ENCODE data around the gene ADARB2. TPM values are rescaled to one million over a fixed set of nuclear protein-coding genes. Genes with fewer than 3 reads are reported as not detected.
A peak's percentile ranks its signal among the peaks of the same experiment; 100 is the strongest.

ADARB2 gene
- polyA plus RNA-seq, 6 donors from 2014 or later: 0.10 to 0.12 TPM; not detected in 4

DNA sequence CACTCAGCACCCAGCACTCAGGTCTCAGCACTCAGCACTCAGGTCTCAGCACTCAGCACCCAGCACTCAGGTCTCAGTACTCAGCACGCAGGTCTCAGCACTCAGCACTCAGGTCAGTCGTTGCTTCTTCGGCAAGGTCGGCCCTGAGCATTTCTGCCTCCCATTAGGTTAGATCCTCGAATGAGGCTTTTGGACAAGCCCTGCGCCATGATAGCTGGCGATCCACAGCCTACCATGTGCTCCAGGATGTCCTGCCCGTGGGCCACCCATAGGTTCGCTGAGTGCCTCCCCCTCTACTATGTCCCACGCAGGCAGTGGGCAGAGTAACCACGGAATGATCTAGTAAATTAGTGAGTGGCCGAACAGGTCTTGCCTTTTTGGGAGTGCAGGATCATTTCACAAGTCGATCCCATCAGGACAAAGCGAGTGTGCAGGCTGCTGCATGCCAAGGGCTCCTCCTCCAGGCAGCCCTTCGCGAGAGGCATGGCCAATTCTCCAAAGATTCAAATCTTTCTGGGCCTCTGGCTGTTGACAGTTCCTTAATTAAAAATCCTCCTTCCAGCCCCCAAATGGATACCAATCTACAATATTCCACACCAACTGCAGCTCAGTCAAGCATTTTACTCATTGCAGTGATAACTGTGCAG lies 206.3 kb downstream of the ADARB2 start:
- no peak for ATAC-seq (ENCODE audit: low read depth in 2 of 2)
- Mint-ChIP-seq H3K9me3 (peaks cover 0 to 2% (median 0%) of the 10 kb centered on the region in 7 donors), H3K36me3 (peaks cover 0 to 16% of the 10 kb centered on the region in 2 donors)

DNA sequence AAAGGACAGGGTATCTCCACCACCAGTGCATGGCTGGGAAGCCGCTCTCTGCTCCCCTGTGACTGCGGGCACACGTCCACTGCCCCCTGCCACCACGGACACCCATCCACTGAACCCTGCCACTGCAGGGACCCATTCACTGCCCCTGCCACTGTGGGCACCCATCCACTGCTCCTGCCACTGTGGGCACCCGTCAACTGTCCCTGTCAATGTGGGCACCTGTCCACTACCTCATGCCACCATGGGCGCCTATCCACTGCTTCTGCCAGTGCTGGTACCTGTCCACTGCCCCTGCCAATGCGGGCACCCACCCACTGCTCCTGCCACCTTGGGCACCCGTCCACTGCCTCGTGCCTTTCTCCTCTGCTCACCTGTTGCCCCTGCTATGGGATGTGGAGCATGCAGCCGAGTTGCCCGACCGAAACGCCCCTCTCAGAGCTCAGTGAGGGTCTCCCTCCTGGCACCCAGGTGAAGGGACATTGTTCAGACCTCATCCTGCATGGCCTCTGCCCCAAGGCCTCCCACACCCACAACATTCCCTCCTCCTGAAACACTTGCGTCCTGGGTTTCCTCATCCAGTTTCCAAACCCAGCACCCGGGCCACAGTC lies 207.4 kb downstream of the ADARB2 start:
- peak overlapping the region in 2 of 6 donors; percentile 49 to 76 for H3K27ac Mint-ChIP-seq
- DNase-seq: no peak
- peaks cover 8 to 29% (median 23%) of the 10 kb centered on the region in 3 donors for H3K4me1 Mint-ChIP-seq
- H3K36me3 Mint-ChIP-seq: peaks cover 0 to 16% of the 10 kb centered on the region in 2 donors
- ATAC-seq (ENCODE audit: low read depth in 2 of 2): no peak
- H3K27me3 Mint-ChIP-seq: peaks cover 17 to 51% (median 47%) of the 10 kb centered on the region in 3 donors
- H3K9me3 Mint-ChIP-seq: peaks cover 0 to 3% (median 0%) of the 10 kb centered on the region in 7 donors
- H3K4me3 Mint-ChIP-seq: no peak overlapping the region

More for the DNA sequence above, 206.3 kb downstream of the ADARB2 start:
- Mint-ChIP-seq H3K27me3 (peaks cover 17 to 47% (median 44%) of the 10 kb centered on the region in 3 donors), H3K4me1 (peaks cover 8 to 20% (median 19%) of the 10 kb centered on the region in 3 donors), H3K27ac (peak overlapping the region in 1 of 6 donors; percentile 42), H3K4me3 (no peak overlapping the region)
- no peak for DNase-seq

DNA sequence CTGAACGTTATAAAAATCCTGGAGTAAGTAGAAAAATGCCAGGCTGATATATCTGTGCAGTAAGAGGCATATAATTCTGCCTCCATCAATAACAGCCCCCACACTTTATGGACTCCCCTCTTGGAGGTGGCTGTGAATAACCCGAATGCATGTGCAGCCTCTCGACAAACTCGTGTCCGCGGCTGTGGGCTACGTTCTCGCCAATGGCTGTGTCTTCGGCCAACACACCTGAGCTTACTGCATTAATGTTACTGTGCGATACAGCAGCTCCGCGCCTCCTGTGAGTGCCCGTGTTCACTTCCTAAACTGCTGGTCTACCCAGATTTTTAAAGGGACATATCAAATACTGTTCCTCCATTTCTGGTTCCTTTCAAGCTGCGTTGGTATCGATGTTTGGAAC lies 209.4 kb downstream of the ADARB2 start:
- H3K4me3 Mint-ChIP-seq: no peak overlapping the region
- H3K27me3 Mint-ChIP-seq: peaks cover 17 to 45% (median 39%) of the 10 kb centered on the region in 3 donors
- H3K27ac Mint-ChIP-seq: no peak overlapping the region
- peaks cover 14 to 33% (median 24%) of the 10 kb centered on the region in 3 donors for H3K4me1 Mint-ChIP-seq
- no peak for DNase-seq
- H3K9me3 Mint-ChIP-seq: peaks cover 0 to 3% (median 0%) of the 10 kb centered on the region in 7 donors
- H3K36me3 Mint-ChIP-seq: peaks cover 0 to 16% of the 10 kb centered on the region in 2 donors
- no peak for ATAC-seq (ENCODE audit: low read depth in 2 of 2)

DNA sequence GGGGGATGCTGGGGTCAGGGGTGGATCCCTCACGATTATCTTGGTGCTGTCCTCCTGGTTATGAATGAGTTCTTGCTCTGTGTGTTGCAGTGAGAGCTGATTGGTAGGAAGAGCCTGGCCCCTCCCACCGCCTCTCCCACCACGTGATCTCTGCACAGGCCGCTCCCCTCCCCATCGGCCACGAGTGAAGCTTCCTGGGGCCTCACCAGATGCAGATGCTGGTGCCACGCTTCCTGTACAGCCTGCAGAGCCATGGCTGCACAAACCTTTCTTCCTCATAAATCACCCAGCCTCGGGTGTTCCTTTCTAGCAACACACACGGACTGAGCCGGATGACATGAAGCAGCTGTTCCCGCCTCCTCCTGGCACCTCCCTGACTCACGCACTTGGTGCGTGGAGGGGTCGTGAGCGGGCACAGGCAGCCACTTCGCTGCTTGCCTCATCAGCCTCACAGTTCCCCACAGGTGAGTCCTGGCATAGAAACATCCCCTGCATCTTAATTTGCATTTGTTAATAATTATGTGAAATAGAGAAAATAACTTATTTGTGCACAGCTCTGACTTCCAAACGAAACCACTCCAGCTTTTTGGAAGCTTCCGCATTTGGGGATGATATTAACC lies 210.8 kb downstream of the ADARB2 start:
- H3K4me1 Mint-ChIP-seq: peaks cover 13 to 26% (median 25%) of the 10 kb centered on the region in 3 donors

DNA sequence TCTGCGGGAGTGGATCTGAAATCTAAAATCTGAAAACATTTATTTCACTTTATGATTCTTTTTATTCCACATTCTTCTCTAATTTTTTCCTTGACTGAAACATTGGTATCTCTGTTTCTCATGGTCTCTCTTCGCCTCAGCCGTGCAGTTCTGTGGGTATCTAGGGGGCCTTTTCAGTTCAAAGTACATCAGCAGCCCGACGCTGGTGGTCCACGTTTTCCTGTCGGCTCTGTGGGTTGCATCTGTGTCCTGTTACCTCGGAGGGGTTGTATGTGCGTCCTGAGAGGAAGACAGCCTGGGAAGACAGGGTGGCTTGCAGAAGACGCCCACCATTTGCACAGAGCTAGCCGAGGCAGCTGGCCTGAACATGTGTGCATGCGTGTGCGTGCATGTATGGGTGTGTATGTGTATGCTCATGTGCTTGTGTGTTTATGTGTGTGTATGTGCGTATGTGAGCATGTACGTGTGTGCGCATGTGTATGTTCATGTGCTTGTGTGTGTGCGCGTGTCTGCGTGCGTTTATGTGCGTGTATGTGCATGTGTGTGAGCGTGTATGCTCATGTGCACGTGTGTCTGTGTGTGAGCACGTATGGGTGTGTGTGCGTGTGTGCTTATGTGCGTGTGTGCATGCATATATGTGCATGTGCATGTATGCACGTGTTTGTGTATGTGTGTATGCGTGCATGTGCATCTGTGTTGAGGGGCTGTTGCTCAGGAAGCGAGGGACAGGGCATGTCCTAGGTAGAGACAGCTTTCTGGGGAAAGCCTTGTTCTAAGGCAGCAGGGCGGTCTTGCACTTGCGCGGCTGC lies 211.8 kb downstream of the ADARB2 start:
- Mint-ChIP-seq H3K4me1 (peaks cover 13 to 25% (median 25%) of the 10 kb centered on the region in 3 donors), H3K4me3 (no peak overlapping the region), H3K9me3 (peaks cover 0 to 3% (median 0%) of the 10 kb centered on the region in 7 donors), H3K27me3 (peaks cover 7 to 39% (median 28%) of the 10 kb centered on the region in 3 donors), H3K36me3 (peaks cover 0 to 15% of the 10 kb centered on the region in 2 donors), H3K27ac (peak overlapping the region in 2 of 6 donors; percentile 48 to 57)
- ATAC-seq (ENCODE audit: low read depth in 2 of 2) (no peak), DNase-seq (no peak)

More for the DNA sequence above, 210.8 kb downstream of the ADARB2 start:
- no peak overlapping the region for H3K27ac Mint-ChIP-seq
- peaks cover 12 to 42% (median 29%) of the 10 kb centered on the region in 3 donors for H3K27me3 Mint-ChIP-seq
- H3K36me3 Mint-ChIP-seq: peaks cover 0 to 16% of the 10 kb centered on the region in 2 donors
- peaks cover 0 to 3% (median 0%) of the 10 kb centered on the region in 7 donors for H3K9me3 Mint-ChIP-seq
- DNase-seq (no peak), ATAC-seq (ENCODE audit: low read depth in 2 of 2) (no peak)
- peak overlapping the region in 1 of 8 donors; percentile 27 for H3K4me3 Mint-ChIP-seq

DNA sequence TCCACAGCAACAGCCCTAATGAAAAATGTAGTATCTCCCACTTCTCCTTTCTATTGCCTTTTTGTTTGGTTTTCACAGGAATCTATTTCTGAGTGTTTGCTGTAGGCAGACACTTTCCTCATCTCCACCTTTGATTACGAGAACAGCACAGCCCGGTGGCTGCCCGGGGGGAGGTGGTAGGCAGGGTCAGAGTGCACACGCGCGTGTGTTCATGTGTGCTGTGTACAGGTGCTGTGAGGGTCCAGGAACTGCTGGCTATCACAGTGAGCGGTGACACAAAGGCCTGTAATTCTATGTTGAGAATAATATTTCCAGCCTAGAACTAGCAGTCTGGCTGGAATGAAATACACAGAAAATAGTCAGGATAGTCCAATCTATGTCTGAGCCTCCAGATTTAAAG lies 212.8 kb downstream of the ADARB2 start:
- Mint-ChIP-seq H3K4me1 (peaks cover 13 to 21% (median 19%) of the 10 kb centered on the region in 3 donors), H3K27me3 (peaks cover 5 to 28% (median 22%) of the 10 kb centered on the region in 3 donors), H3K27ac (no peak overlapping the region), H3K9me3 (peaks cover 0 to 3% (median 0%) of the 10 kb centered on the region in 7 donors), H3K4me3 (no peak overlapping the region), H3K36me3 (peaks cover 0 to 6% of the 10 kb centered on the region in 2 donors)
- no peak for ATAC-seq (ENCODE audit: low read depth in 2 of 2)
- no peak for DNase-seq

DNA sequence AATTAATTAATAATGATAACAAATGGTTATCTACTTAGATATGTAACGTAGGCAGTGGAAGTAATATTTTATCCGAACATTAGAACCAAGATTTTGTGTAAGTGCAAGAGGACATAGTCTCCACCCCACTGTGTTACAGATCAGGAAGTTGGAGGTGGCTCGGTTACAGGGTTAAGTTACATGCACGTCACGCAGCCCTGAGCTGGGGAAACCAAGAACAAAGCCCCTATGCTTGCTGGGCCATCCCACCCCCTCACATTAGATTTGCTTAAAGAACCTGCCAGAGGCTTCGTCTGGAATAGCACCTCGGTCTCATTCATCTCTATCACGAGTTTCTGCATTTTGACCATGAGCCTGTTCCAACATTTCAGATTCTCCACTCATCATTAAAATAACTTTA lies 214.1 kb downstream of the ADARB2 start:
- Mint-ChIP-seq H3K4me1 (peaks cover 13 to 21% (median 19%) of the 10 kb centered on the region in 3 donors), H3K9me3 (peaks cover 0 to 3% (median 0%) of the 10 kb centered on the region in 7 donors), H3K36me3 (no peaks in the 10 kb centered on the region), H3K27ac (no peak overlapping the region), H3K27me3 (peaks cover 0 to 16% (median 16%) of the 10 kb centered on the region in 3 donors), H3K4me3 (no peak overlapping the region)
- DNase-seq (no peak), ATAC-seq (ENCODE audit: low read depth in 2 of 2) (no peak)

DNA sequence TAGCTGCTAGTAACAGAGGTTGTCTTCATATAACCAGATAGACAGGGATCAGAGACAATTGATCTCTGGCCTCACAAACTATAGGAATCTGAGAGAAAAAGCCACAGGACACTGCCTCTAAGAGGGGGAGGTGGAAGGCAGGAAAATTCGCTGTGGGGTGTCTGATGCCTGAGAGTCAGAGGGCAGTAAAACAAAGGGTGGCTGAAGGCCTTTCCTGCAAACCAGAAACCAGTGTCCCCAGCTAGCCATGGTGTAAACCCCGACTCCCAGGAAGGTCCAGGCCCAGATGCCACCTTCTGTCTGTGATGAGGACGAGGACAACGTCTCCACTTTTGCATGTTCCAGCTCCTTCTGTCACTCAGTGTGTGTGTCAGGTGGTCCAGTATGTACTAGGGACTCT lies 215.1 kb downstream of the ADARB2 start:
- ATAC-seq (ENCODE audit: low read depth in 2 of 2): no peak
- H3K27ac Mint-ChIP-seq: no peak overlapping the region

DNA sequence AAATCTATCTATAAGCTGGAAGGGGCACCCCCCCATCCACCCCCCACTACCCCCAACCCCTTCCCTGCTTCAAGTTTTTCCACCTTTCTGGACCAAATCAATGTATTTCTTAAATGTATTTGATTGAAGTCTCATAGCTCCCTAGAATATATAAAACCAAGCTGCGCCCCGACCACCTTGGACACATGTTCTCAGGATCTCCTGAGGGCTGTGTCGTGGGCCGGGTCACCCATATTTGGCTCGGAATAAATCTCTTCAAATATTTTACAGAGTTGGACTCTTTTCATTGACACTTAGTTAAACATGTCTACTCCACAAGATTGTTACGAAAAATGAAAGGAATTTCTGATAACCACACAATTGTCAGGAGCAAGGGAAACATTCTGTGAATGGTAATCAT lies 215.6 kb downstream of the ADARB2 start:
- H3K4me1 Mint-ChIP-seq: peaks cover 13 to 26% (median 21%) of the 10 kb centered on the region in 3 donors

More for the DNA sequence above, 215.1 kb downstream of the ADARB2 start:
- Mint-ChIP-seq H3K4me1 (peaks cover 13 to 22% (median 21%) of the 10 kb centered on the region in 3 donors), H3K27me3 (peaks cover 0 to 16% (median 9%) of the 10 kb centered on the region in 3 donors), H3K4me3 (no peak overlapping the region), H3K36me3 (no peaks in the 10 kb centered on the region), H3K9me3 (peaks cover 0 to 3% (median 0%) of the 10 kb centered on the region in 7 donors)
- no peak for DNase-seq

DNA sequence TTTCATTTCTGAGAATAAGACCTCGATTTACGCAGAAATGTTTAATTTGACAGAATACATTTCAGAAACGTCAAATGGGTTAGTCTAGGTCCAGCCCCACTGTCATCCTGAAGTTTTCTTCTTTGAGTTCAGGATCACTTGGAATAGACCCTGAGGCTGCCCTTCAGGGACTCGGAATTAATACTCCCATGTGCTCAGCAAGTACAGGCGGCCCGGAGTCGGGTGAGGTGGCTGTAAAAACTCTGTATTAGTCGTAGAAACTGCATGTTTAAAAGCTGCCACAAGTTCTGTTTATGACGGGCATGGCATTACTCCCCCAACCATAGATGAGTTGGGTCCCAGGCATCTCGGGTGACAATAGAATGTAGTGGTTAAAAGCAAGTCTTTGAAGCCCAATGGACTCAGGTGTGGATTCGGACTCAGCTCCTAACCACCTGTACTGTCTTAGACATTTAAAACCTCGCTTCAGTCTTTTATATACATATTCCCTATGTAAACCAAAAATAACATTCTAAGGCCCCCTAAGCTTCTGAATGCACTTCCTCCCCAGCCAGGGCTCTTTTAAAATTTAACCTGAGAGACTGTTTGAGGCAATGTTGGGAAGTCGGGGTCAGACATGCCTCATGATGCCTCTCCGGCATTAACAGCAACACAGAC lies 216.3 kb downstream of the ADARB2 start:
- DNase-seq: no peak
- no peaks in the 10 kb centered on the region for H3K36me3 Mint-ChIP-seq
- peaks cover 0 to 24% (median 7%) of the 10 kb centered on the region in 3 donors for H3K27me3 Mint-ChIP-seq
- H3K4me3 Mint-ChIP-seq: no peak overlapping the region
- H3K27ac Mint-ChIP-seq: peak overlapping the region in 1 of 6 donors; percentile 17
- peaks cover 0 to 3% (median 0%) of the 10 kb centered on the region in 7 donors for H3K9me3 Mint-ChIP-seq
- ATAC-seq (ENCODE audit: low read depth in 2 of 2): no peak
- peaks cover 7 to 24% (median 18%) of the 10 kb centered on the region in 3 donors for H3K4me1 Mint-ChIP-seq

More for the DNA sequence above, 215.6 kb downstream of the ADARB2 start:
- Mint-ChIP-seq H3K36me3 (no peaks in the 10 kb centered on the region), H3K27ac (no peak overlapping the region), H3K4me3 (no peak overlapping the region), H3K27me3 (peaks cover 0 to 19% (median 7%) of the 10 kb centered on the region in 3 donors), H3K9me3 (peaks cover 0 to 3% (median 0%) of the 10 kb centered on the region in 7 donors)
- no peak for DNase-seq
- no peak for ATAC-seq (ENCODE audit: low read depth in 2 of 2)

DNA sequence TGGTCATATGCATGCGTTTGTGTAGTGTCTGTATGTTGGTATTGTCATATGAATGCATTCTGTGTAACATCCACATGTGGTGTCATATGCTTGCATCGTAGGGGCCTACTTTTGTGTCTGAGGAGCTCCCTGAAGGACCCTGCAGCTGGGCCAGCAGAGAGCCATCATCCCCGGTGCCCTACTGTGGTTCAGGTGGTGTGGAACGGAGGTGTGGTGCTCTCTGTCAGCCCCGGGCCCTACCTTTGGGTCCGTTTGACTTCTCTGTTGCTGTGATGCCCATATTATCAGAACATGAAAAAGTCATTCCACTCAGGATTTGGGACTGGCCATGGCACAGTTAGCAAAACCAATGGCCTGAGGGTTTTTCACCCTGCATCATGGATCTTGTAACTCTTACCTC lies 217.9 kb downstream of the ADARB2 start:
- Mint-ChIP-seq H3K27ac (no peak overlapping the region), H3K4me3 (no peak overlapping the region), H3K9me3 (no peaks in the 10 kb centered on the region), H3K4me1 (peaks cover 6 to 13% (median 12%) of the 10 kb centered on the region in 3 donors), H3K36me3 (no peaks in the 10 kb centered on the region), H3K27me3 (peaks cover 0 to 19% (median 14%) of the 10 kb centered on the region in 3 donors)
- ATAC-seq (ENCODE audit: low read depth in 2 of 2) (no peak), DNase-seq (no peak)

DNA sequence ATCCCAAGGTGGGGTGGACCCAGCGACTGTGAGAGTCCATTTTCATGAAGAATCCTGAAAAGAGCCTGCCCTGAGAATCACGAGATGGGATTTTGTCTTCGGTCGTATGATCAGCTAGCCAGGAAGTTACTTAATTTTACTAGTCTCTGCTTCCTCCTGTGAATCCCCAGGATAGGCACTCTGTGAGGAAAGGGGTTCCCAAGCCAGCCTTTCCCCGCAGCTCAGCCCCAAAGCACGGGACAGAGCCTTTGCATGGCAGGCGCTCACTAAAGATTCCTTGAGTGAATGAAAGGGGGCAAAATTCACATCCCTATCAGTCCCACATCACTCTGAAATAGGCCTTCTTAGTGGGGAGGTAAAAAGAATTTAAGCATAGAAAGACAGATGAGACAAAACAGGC lies 219.6 kb downstream of the ADARB2 start:
- no peak overlapping the region for H3K4me3 Mint-ChIP-seq
- H3K4me1 Mint-ChIP-seq: peaks cover 1 to 11% (median 7%) of the 10 kb centered on the region in 3 donors
- no peak overlapping the region for H3K27ac Mint-ChIP-seq
- no peaks in the 10 kb centered on the region for H3K9me3 Mint-ChIP-seq
- H3K27me3 Mint-ChIP-seq: peaks cover 0 to 23% (median 15%) of the 10 kb centered on the region in 3 donors
- H3K36me3 Mint-ChIP-seq: no peaks in the 10 kb centered on the region
- DNase-seq (no peak), ATAC-seq (ENCODE audit: low read depth in 2 of 2) (no peak)
